ENCODE results near the gene TMIGD2.
"Not testable (repeated sequence)": the region's sequence is repeated elsewhere in the genome, so short reads cannot be mapped to it uniquely, and the experiment has no call there.

The TMIGD2 gene

GRCh38 chr19:4279267-4279529, 23.0 kb downstream of the TMIGD2 start:
- H3K27ac ChIP-seq = no peak overlapping the region
- no peak for TF ChIP-seq CTCF (conservative IDR thresholded peaks at IDR 0.05)

GRCh38 chr19:4278419-4279266, 23.5 kb downstream of the TMIGD2 start, which contains the start of gene SHD:
Gene SHD, plus strand, starts transcription at chr19:4279266. Its CDS starts 798 bp downstream, at chr19:4280064.
- no peak for TF ChIP-seq CTCF (conservative IDR thresholded peaks at IDR 0.05)

GRCh38 chr19:4278010-4278409, 24.2 kb downstream of the TMIGD2 start:
- no peak for TF ChIP-seq CTCF (conservative IDR thresholded peaks at IDR 0.05)
- no peak overlapping the region for H3K27ac ChIP-seq

More at GRCh38 chr19:4278419-4279266, 23.5 kb downstream of the TMIGD2 start, which contains the start of gene SHD:
- no peak within 1 kb of the TSS for H3K27ac ChIP-seq

- TF ChIP-seq CTCF (conservative IDR thresholded peaks at IDR 0.05) = no peak
- no peak overlapping the region for H3K27ac ChIP-seq
Observed at GRCh38 chr19:4277191-4277696, 24.9 kb downstream of the TMIGD2 start.

- H3K27ac ChIP-seq = not testable (repeated sequence)
Observed at GRCh38 chr19:4274321-4274686, 27.9 kb downstream of the TMIGD2 start.

GRCh38 chr19:4272894-4273293, 29.3 kb downstream of the TMIGD2 start:
- H3K27ac ChIP-seq = no peak overlapping the region
- no peak for TF ChIP-seq CTCF (conservative IDR thresholded peaks at IDR 0.05)

- no peak for TF ChIP-seq CTCF (conservative IDR thresholded peaks at IDR 0.05)
- H3K27ac ChIP-seq = peak overlapping the region; percentile 22; the same call in 1 of the 2 replicates
Observed at GRCh38 chr19:4268816-4269430, 33.3 kb downstream of the TMIGD2 start.
